Activated naive CD8-positive, alpha-beta T cell treated with anti-CD3 and anti-CD28 coated beads for 36 hours (primary cell): Measurements from ENCODE around the gene SPATC1L. TPM values are rescaled to one million over a fixed set of nuclear protein-coding genes. Genes with fewer than 3 reads are reported as not detected.

ENCODE experiments used
- DNase-seq: peaks from one replicate; pipeline ENCODE4 v3.0.0; 2021
- H3K27ac Mint-ChIP-seq: one replicate; pipeline ENCODE4 v1.8.0; 2022; ENCODE audit warnings: mild to moderate bottlenecking, moderate library complexity, mixed read lengths
- H3K27me3 Mint-ChIP-seq: one replicate; pipeline ENCODE4 v1.8.0; 2022; ENCODE audit warnings: mild to moderate bottlenecking, mixed read lengths
- H3K36me3 Mint-ChIP-seq: one replicate; pipeline ENCODE4 v1.8.0; 2021; ENCODE audit warnings: mild to moderate bottlenecking, mixed read lengths
- H3K4me1 Mint-ChIP-seq: one replicate; pipeline ENCODE4 v1.8.0; 2021; ENCODE audit warnings: mixed read lengths
- H3K4me3 Mint-ChIP-seq: one replicate; pipeline ENCODE4 v1.8.0; 2022; ENCODE audit warnings: mild to moderate bottlenecking, moderate library complexity, mixed read lengths
- H3K9me3 Mint-ChIP-seq: one replicate; pipeline ENCODE4 v1.8.0; 2022; ENCODE audit warnings: mixed read lengths
- total RNA-seq, 2 experiments: library from RNA; stranded (reverse); gene quantifications; one replicate each; pipeline ENCODE4 v1.2.3, GENCODE V29; 2021

Gene SPATC1L
- total RNA-seq, 2 experiments from 2014 or later: 6.3 to 6.9 TPM

GRCh38 chr21:46131838-46132651, 52.2 kb downstream of the SPATC1L start:
- Mint-ChIP-seq H3K27me3 (no peaks in the 10 kb centered on the region), H3K36me3 (no peaks in the 10 kb centered on the region), H3K9me3 (no peaks in the 10 kb centered on the region), H3K4me1 (no peaks in the 10 kb centered on the region), H3K4me3 (no peak overlapping the region), H3K27ac (no peak overlapping the region)
- no peak for DNase-seq

GRCh38 chr21:46131588-46131837, 52.7 kb downstream of the SPATC1L start:
- Mint-ChIP-seq H3K4me3 (no peak overlapping the region), H3K27ac (no peak overlapping the region), H3K36me3 (no peaks in the 10 kb centered on the region), H3K4me1 (no peaks in the 10 kb centered on the region), H3K27me3 (no peaks in the 10 kb centered on the region), H3K9me3 (no peaks in the 10 kb centered on the region)
- no peak for DNase-seq

DNA sequence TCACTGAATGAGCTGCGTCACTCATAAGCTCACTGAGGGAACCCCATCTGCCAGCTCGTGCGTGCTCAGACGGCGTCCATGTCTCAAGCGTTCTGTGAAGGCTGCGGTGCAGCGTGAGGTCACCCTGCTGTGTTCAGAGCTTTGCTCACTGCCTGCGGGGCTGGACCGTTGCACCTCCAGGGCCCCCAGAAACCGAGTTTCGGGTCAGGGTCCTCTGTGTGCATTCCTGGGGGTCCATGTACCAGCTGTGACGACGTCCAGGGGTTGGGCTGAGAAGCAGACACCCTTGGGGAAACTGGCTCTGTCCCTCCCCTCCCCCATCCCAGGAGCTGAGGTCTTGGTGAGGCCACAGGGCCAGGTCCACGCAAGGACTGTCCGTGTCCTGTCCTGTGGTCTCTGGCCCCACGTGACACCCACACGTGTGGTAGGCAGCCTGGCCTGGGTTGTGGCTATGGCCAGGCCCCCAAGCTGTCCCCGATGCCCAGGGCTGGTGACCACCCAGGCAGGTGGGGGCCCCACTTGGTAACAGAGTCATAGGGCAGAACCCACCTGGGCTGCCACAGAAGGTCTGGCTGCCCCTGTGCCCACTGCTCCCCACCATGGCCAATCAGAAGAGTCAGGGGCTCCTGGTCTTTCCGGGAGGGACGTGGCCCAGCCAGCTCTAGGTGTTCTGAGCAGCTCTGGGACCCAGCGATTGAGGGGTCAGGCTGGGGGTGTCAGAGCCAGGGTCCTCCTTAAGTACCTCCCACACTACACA, 53.2 kb downstream of the SPATC1L start:
- Mint-ChIP-seq H3K4me3 (no peak overlapping the region), H3K9me3 (no peaks in the 10 kb centered on the region), H3K27ac (no peak overlapping the region), H3K36me3 (no peaks in the 10 kb centered on the region), H3K27me3 (no peaks in the 10 kb centered on the region), H3K4me1 (no peaks in the 10 kb centered on the region)
- no peak for DNase-seq

- no peaks in the 10 kb centered on the region for H3K4me1 Mint-ChIP-seq
- no peaks in the 10 kb centered on the region for H3K9me3 Mint-ChIP-seq
- H3K4me3 Mint-ChIP-seq: no peak overlapping the region
- no peaks in the 10 kb centered on the region for H3K36me3 Mint-ChIP-seq
- H3K27ac Mint-ChIP-seq: no peak overlapping the region
- DNase-seq: no peak
- H3K27me3 Mint-ChIP-seq: no peaks in the 10 kb centered on the region
Measured at GRCh38 chr21:46129846-46130651, 54.2 kb downstream of the SPATC1L start.

GRCh38 chr21:46128933-46129571, 55.2 kb downstream of the SPATC1L start:
- Mint-ChIP-seq H3K36me3 (no peaks in the 10 kb centered on the region), H3K27me3 (no peaks in the 10 kb centered on the region), H3K9me3 (no peaks in the 10 kb centered on the region), H3K4me1 (no peaks in the 10 kb centered on the region), H3K27ac (no peak overlapping the region), H3K4me3 (no peak overlapping the region)
- no peak for DNase-seq

DNA sequence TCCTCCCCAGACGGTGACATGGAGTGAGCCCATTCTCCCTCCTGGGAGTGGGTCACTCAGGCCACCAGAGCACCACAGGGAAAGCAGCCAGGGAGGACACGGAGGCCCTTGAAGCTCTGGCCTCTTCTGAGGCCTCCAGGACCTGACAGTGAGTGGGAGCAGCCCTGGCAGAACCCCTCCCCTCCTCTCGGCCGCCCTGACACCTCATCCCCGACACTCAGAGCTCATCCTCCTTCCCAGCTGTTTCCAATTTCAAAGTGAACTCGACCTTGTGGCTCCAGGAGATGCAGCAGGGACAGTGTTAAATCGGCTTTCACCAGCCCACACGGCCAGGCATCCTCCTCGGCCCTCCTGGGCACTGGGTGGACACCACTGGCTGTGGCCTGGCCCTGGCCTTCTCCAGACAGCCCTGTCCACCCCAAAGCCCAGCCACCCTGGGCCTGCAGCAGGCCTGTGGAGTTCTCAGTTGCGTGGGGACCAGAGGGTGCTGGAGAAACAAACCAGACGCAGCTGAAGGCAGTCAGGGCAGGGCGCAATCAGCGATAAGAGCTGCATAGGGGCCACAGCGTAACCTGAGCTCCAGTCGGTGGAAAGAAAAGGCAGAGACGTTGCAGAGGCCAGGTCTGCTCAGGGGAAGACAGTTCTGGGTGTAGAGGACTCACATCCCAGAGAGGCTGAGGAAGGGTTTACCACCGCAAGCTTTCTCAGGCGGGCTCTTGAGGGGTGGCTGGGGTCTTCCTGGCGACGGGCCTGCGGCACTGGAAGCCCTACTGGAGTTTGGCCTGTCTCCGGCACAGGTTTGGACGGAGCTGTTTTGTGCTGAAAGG, 55.9 kb downstream of the SPATC1L start:
- no peak overlapping the region for H3K4me3 Mint-ChIP-seq
- H3K27ac Mint-ChIP-seq: no peak overlapping the region
- H3K27me3 Mint-ChIP-seq: no peaks in the 10 kb centered on the region
- no peaks in the 10 kb centered on the region for H3K36me3 Mint-ChIP-seq
- H3K9me3 Mint-ChIP-seq: no peaks in the 10 kb centered on the region
- no peaks in the 10 kb centered on the region for H3K4me1 Mint-ChIP-seq
- no peak for DNase-seq

- no peak for DNase-seq
- no peaks in the 10 kb centered on the region for H3K36me3 Mint-ChIP-seq
- H3K27me3 Mint-ChIP-seq: no peaks in the 10 kb centered on the region
- no peaks in the 10 kb centered on the region for H3K9me3 Mint-ChIP-seq
- no peaks in the 10 kb centered on the region for H3K4me1 Mint-ChIP-seq
- H3K27ac Mint-ChIP-seq: no peak overlapping the region
- H3K4me3 Mint-ChIP-seq: no peak overlapping the region
Measured at GRCh38 chr21:46127239-46128105, 56.8 kb downstream of the SPATC1L start.

DNA sequence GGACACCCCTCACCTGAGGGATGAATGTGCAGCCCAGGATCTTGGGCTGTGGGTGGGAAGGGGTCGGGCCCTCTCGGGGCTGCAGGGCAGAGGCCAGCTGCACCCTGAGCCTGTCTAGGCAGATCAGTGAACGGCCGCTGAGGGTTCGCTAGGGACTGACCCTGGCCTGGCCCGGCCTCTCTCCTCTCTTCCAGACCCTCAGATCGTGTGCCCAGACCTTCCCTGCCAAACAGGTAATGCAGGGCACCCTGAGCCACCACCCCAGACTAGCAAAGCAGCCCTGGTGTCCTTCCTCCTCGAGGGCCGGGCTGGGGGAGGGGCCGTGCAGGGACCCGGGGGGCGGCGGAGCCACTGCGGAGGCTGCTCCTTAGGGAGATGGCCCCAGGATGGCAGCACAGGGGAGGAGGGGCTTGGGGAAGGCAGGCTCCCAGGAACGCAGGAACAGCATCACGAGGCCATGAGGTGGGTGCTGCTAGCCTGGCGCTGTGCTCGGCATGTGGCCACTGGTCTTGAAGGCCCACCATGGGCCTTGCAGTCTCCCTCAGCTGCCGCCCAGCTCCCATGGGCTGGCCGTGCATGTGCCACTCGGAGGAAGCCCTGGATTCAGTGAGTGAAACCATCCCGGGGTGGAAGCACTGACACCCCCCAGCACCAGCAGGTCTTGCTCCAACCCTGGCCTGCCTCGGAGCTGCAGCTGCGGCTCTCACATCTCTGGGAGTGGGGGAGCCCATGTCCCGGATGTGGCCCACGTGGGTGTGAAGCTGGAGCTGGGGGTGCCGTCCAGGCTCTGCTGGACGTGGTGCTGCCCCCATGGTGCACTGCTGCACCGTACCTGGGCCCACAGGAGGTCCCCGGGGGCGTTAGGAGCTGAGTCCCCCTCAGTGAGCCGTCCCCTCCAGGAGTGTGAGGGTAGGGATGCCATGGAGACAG, 57.7 kb downstream of the SPATC1L start:
- H3K4me1 Mint-ChIP-seq: no peaks in the 10 kb centered on the region
- DNase-seq: no peak
- no peak overlapping the region for H3K4me3 Mint-ChIP-seq
- H3K27ac Mint-ChIP-seq: no peak overlapping the region
- H3K9me3 Mint-ChIP-seq: no peaks in the 10 kb centered on the region
- H3K36me3 Mint-ChIP-seq: no peaks in the 10 kb centered on the region
- no peaks in the 10 kb centered on the region for H3K27me3 Mint-ChIP-seq

DNA sequence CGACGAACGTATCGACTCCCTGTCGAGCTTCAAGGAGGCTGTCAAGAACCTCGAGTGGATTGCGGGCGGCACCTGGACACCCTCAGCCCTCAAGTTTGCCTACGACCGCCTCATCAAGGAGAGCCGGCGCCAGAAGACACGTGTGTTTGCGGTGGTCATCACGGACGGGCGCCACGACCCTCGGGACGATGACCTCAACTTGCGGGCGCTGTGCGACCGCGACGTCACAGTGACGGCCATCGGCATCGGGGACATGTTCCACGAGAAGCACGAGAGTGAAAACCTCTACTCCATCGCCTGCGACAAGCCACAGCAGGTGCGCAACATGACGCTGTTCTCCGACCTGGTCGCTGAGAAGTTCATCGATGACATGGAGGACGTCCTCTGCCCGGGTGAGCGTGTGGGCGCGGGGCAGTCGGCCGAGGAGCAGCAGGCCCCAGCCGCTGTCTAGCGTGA, 58.4 kb downstream of the SPATC1L start:
- Mint-ChIP-seq H3K4me1 (no peaks in the 10 kb centered on the region), H3K36me3 (no peaks in the 10 kb centered on the region), H3K27me3 (no peaks in the 10 kb centered on the region), H3K9me3 (no peaks in the 10 kb centered on the region), H3K27ac (no peak overlapping the region), H3K4me3 (no peak overlapping the region)
- DNase-seq: no peak

GRCh38 chr21:46124926-46125845, 59.1 kb downstream of the SPATC1L start:
- DNase-seq: no peak
- no peak overlapping the region for H3K4me3 Mint-ChIP-seq

GRCh38 chr21:46124083-46124925, 60.0 kb downstream of the SPATC1L start:
- H3K4me1 Mint-ChIP-seq: no peaks in the 10 kb centered on the region
- H3K27me3 Mint-ChIP-seq: no peaks in the 10 kb centered on the region
- H3K36me3 Mint-ChIP-seq: no peaks in the 10 kb centered on the region
- DNase-seq: no peak
- no peaks in the 10 kb centered on the region for H3K9me3 Mint-ChIP-seq
- no peak overlapping the region for H3K27ac Mint-ChIP-seq
- H3K4me3 Mint-ChIP-seq: no peak overlapping the region

More at GRCh38 chr21:46124926-46125845, 59.1 kb downstream of the SPATC1L start:
- H3K9me3 Mint-ChIP-seq: no peaks in the 10 kb centered on the region
- H3K27ac Mint-ChIP-seq: no peak overlapping the region
- H3K4me1 Mint-ChIP-seq: no peaks in the 10 kb centered on the region
- H3K27me3 Mint-ChIP-seq: no peaks in the 10 kb centered on the region
- no peaks in the 10 kb centered on the region for H3K36me3 Mint-ChIP-seq
